Fibroblast of lung (primary cell): ENCODE measurements around the gene AKR1C2.
"Not testable (repeated sequence)": the region's sequence is repeated elsewhere in the genome, so short reads cannot be mapped to it uniquely, and the experiment has no call there.

Source experiments
- EZH2 ChIP-seq: IDR thresholded peaks from 2 replicates; pipeline ENCODE4 v1.5.1; 2012; ENCODE audit warnings: low read length, control low read depth, mild to moderate bottlenecking; ENCODE audit errors: missing control alignments
- TF ChIP-seq, protein P1 (sequence below), 2 donors: IDR thresholded peaks in 1 of 2; conservative IDR thresholded peaks in 1 of 2; 1 replicate in 1 of 2; 2 replicates in 1 of 2; pipeline ENCODE4 v1.5.1; 2011 to 2012; ENCODE audit warnings: low read length in 2 of 2, control low read depth in 1 of 2, inconsistent platforms in 1 of 2, low read depth in 1 of 2, mild to moderate bottlenecking in 1 of 2

DNA sequence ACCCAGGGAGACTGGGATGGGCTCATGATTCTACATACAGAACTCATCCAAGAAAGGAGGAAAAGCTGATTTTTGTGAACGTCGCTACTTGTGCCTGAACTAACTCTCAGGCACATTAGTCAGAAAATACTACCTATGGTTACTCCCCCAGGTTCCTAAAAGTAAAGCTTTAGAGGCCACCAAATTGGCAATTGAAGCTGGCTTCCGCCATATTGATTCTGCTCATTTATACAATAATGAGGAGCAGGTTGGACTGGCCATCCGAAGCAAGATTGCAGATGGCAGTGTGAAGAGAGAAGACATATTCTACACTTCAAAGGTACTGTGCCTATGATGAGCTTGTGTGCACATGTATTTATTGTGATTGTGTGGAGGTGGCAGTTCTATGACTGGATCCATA, 37.9 kb downstream of the AKR1C2 start:
- TF ChIP-seq, protein P1, sequence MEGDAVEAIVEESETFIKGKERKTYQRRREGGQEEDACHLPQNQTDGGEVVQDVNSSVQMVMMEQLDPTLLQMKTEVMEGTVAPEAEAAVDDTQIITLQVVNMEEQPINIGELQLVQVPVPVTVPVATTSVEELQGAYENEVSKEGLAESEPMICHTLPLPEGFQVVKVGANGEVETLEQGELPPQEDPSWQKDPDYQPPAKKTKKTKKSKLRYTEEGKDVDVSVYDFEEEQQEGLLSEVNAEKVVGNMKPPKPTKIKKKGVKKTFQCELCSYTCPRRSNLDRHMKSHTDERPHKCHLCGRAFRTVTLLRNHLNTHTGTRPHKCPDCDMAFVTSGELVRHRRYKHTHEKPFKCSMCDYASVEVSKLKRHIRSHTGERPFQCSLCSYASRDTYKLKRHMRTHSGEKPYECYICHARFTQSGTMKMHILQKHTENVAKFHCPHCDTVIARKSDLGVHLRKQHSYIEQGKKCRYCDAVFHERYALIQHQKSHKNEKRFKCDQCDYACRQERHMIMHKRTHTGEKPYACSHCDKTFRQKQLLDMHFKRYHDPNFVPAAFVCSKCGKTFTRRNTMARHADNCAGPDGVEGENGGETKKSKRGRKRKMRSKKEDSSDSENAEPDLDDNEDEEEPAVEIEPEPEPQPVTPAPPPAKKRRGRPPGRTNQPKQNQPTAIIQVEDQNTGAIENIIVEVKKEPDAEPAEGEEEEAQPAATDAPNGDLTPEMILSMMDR (conservative IDR thresholded peaks at IDR 0.05 in 1 of 2, IDR thresholded peaks at IDR 0.05 in 1 of 2; ENCODE audit: low read depth in 1 of 2, low read length in 2 of 2) = not testable (repeated sequence)
- TF ChIP-seq EZH2 = not testable (repeated sequence)
